GM20431 (cell line): Measurements from ENCODE around the gene TGFBR3.
"Not testable (repeated sequence)": the region's sequence is repeated elsewhere in the genome, so short reads cannot be mapped to it uniquely, and the experiment has no call there.

Experiments used
- in situ Hi-C: fragments of 300-500 bp; cut with MseI, MboI; formaldehyde crosslinking; loops from one replicate; pipeline ENCODE4 v1.15.0; 2020; ENCODE audit warnings: low sequenced_read_pairs; ENCODE audit not compliant: unreplicated experiment

TGFBR3 gene

DNA sequence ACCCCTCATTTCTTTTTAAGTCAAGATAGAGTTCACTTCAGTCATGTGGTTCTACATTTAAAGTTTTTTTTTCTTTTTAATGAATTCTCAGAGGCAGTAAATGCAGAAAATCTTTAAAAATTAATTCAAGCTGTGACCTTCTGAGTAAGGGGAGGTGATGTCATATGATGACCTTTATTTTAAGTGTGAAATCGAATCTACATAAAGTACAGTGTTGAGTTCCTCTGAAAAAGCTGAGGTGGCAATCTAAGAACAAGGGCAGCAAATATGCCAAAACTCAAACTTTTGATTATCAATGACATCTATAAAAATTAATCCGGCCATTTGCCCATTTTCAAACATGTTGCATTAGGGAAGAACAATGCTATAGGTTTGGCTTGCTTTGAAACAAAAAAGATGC lies 211.8 kb downstream of the TGFBR3 start:
- in situ Hi-C loops: no loop called here

GRCh38 chr1:91673613-91674012 lies 212.3 kb downstream of the TGFBR3 start:
- in situ Hi-C loops: no loop called here

DNA sequence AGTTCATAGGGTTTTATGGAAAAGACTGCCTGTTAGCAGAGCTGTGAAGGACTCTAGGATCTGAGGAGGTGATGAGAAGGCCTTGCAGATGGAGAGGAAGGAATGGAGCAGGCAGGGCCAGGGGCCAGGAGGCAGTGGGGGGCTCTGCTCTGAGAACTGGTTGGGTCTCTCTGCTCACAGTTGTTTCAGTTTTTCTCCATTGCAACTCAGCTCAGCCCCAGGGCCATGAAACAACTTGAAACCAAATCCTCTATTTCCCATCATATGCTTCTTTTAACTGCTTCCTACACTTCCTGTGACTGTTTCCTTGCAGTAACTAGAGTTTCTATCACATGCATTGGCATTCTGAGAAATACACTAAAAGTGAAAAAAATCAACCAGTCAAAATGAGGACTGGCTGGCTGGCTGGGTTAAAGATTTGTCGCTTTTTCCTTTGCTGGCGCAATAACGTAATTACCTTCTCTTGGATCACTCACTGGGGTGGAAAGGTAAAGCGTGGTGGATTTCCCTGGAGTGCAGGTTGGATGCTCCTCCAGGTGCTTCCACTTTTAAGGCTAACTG lies 213.3 kb downstream of the TGFBR3 start:
- in situ Hi-C loops: no loop called here

DNA sequence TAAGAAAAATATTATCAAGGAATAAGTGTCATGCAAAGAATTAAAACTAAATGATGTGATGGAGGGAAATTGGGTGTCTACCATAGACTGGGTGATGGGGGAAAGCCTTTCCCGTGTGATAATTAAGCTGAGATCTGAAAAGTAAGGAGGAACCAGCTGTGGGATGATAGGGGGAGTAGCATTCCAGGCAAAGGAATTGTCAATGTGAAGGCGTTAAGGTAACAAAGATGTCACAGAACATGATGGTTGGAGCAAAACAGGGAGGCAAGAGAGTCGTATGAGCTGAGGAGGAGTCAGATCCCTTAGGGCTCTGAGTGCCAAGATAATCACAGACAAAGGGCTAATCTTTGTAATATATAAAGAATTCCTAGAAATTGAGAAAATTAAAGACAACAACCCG lies 215.2 kb downstream of the TGFBR3 start:
- in situ Hi-C loops: no loop called here

GRCh38 chr1:91669584-91670350 lies 216.2 kb downstream of the TGFBR3 start:
- in situ Hi-C loops: no loop called here

DNA sequence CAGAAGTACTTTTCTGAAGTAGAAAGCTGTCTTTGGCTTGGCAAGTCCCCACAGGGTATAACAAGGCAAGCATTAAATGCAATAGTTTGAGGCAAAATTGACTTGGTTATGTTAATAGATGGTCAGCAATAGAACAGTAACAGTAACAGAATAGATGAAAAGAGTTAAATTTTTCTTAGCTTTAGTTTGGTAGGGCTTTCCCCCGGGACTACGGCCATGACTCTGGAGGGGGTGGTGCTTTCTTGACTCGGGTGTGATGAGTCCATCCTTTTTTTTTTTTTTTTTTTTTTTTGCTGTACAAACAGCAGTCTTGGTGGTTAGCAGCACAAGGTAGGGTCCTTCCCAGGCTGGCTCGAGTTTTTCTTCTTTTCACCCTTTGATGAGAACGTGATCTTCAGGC lies 219.3 kb downstream of the TGFBR3 start:
- in situ Hi-C loops: not testable (repeated sequence)

GRCh38 chr1:91661121-91661520 lies 224.8 kb downstream of the TGFBR3 start:
- in situ Hi-C loops: no loop called here

- in situ Hi-C loops: no loop called here
Measured at GRCh38 chr1:91660708-91661107, 225.2 kb downstream of the TGFBR3 start.

DNA sequence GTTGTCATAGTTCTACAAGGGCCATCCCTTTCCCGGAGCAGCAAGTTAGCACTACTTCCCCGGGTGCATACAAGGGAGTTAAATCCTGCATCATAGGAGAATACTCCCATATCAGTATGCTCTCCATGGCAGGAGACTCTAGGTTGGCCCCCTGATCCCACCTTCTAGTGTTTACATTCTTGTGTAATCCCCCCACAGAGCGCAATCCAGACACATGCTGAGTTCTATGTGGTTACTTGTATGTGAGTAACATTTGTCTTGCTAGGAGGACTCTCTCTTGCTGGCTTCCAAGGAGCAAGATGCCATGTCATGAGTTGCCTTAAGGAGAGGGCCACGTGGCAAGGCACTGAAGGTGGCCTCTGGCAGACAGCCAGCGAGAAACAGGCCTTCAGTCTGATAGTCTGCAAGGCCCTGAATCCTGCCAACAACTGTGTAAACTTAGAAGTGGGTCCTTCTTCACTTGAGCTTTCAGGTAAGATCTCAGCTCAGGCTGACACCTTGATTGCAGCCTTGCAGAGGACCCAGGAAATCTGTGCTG lies 230.0 kb downstream of the TGFBR3 start:
- in situ Hi-C loops: no loop called here

GRCh38 chr1:91653183-91653582 lies 232.8 kb downstream of the TGFBR3 start:
- in situ Hi-C loops: no loop called here

- in situ Hi-C loops: no loop called here
Measured at GRCh38 chr1:91651661-91652071, 234.3 kb downstream of the TGFBR3 start.

DNA sequence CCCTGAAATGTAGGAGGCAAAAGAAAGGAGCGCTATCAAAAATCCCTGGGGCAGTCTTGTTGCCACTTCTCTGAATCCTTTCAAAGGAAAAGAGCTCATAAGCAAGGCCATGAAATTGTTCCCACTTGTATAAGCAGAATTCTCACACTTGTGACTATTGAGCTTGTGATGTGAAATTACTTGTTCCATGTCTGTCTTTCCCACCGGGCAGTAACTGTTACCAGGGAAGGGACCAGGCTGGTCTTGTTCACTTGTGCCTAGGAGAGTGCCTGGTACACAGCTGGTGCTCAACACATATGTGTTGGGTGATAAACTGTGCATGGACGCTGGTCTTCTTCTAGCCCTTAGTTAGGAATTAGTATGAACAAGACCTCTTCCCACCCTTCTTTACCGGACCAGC lies 234.7 kb downstream of the TGFBR3 start:
- in situ Hi-C loops: no loop called here

- in situ Hi-C loops: no loop called here
Measured at GRCh38 chr1:91650764-91651163, 235.2 kb downstream of the TGFBR3 start.

DNA sequence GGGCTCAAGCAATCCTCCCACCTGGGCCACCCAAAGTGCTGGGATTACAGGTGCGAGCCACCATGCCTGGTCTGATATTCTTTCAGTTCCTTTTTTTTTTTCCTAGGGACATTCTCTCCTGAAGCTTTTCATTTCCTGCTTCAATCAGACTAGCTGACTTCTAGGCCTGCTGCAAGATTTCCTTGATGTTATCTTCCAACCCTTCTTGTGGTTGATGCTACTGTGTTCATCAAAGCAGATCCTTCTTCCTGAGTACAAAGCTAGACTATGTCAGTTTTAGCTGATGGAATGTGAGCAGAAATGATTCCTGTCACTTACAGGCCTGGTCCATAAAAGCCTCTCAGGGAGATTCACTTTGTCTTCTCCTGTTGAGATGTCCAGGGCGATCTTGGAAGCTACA lies 238.9 kb downstream of the TGFBR3 start:
- in situ Hi-C loops: no loop called here

DNA sequence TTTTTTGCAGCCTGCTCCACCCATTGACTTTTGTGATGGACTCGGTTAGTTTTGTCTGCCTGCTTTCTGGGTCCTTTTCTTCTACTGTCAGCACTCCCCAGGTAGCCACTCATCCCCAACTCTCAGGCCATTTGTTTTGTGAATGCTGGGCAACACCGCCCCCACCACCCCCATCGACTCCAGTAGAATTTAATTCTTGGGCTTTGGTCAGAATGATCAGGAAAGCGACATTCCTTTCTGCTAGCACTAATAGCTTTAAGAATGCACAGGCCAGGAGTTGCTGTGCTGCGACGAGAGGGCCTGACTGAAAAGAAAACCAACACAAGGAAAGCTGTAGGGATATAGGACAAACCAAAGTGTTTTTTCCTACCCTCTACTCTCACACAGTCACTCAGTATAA lies 240.9 kb downstream of the TGFBR3 start:
- in situ Hi-C loops: no loop called here

DNA sequence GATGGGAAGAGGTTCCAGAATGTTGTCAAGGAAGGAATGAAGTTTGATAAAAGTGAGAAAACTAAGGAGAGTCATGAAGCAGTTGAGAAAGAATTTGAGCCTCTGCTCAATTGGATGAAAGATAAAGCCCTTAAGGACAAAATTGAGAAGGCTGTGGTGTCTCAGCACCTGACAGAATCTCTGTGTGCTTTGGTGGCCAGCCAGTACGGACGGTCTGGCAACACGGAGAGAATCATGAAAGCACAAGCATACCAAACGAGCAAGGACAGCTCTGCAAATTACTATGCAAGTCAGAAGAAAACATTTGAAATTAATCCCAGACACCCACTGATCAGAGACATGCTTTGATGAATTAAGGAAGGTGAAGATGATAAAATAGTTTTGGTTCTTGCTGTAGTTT lies 242.5 kb downstream of the TGFBR3 start:
- in situ Hi-C loops: no loop called here

DNA sequence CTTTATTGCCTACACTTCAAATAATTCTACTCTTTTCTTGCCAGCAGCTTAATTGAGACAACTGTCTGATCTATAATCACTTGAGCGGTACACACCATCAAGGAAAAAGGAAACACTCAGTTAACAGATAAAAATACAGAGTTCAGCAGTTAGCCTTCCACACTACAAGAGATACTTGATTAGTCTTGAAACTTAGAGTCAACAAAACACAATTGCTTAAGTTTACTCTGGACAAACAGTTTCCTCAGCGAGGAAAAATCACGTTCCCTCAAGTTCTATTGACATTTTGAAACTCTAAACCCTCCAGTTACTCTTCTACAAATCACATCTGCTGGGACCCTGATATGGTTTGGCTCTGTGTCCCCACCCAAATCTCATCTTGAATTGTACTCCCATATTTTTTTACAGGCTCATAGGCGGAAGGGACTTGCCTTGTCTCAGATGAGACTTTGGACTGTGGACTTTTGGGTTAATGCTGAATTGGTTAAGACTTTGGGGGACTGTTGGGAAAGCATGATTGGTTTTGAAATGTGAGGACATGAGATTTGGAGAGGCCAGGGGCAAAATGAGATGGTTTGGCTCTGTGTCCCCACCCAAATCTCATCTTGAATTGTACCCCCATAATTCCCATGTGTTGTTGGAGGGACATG lies 244.9 kb downstream of the TGFBR3 start:
- in situ Hi-C loops: no loop called here

- in situ Hi-C loops: no loop called here
Measured at GRCh38 chr1:91637539-91637994, 248.4 kb downstream of the TGFBR3 start.

DNA sequence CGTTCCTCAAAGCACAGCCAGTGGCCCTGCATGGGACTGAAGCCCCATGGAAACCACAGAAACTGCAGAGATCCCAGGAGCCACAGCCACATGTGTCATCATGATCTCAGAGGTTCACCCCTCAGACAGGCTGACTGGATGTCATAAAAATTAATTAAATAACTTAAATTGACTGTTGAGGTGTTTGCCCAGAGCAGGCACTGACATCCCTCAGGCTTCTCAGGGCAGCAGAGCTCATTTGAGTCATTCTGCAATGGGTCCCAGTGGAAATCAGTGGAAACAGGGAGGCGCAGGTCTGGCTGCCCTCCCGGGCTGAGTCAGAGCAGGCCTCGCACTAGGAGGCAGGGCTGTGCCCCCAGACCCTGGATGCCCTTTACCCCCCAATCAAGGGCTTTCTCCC lies 250.2 kb downstream of the TGFBR3 start:
- in situ Hi-C loops: no loop called here

DNA sequence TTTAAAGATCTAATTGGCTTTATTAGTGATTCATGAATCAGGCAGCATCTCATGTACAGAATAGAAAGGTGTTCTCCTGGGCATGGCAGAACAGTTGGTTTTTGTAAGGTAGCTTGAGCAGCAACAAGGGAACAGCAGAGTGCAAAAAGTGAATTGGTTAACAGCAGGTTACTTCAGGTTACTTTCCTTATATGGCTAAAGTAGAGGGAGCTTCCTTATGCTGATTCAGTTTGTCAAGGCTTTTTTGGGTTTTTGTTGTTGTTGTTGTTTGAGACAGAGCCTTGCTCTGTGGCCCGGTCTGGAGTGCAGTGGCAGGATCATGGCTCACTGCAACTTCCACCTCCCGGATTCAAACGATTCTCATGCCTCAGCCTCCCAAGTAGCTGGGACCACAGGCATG lies 252.5 kb downstream of the TGFBR3 start:
- in situ Hi-C loops: no loop called here

- in situ Hi-C loops: no loop called here
Measured at GRCh38 chr1:91631718-91632330, 254.1 kb downstream of the TGFBR3 start.
